B cell (primary cell): ENCODE measurements around the gene ASMT. TPM values are rescaled to one million over a fixed set of nuclear protein-coding genes. Genes with fewer than 3 reads are reported as not detected.
A peak's percentile ranks its signal among the peaks of the same experiment; 100 is the strongest.

ENCODE experiments used
- ATAC-seq: fragments of 200-7000 bp; cut with Tn5 transposase; one replicate; pipeline ENCODE4 v1.10.0; 2021; ENCODE audit warnings: low read depth, mild to moderate bottlenecking, moderate number of reproducible peaks, moderate library complexity
- CTCF ChIA-PET: fragments of 350-600 bp; sonication (Branson Sonifier 250); formaldehyde crosslinking; loops from one replicate; lab custom pipeline; 2021; ENCODE audit warnings: antibody characterized with exemption, inconsistent platforms; lab: Charles Lee
- POLR2A ChIA-PET: fragments of 350-600 bp; sonication (Branson Sonifier 250); formaldehyde crosslinking; loops from one replicate; lab custom pipeline; 2021; ENCODE audit warnings: antibody characterized with exemption; lab: Charles Lee
- DNase-seq: peaks from one replicate; pipeline ENCODE4 v3.0.0; 2013
- H2AFZ ChIP-seq: 2 replicates; pipeline ENCODE4 v1.6.1; 2012; ENCODE audit warnings: mild to moderate bottlenecking, low read depth, low read length; ENCODE audit not compliant: insufficient read depth, poor library complexity, severe bottlenecking
- H3K27ac ChIP-seq, 2 donors: 1 replicate in 1 of 2; 2 replicates in 1 of 2; pipeline ENCODE4 v1.5.1; 2012 to 2013; ENCODE audit warnings: low read length in 2 of 2, mild to moderate bottlenecking in 2 of 2, moderate library complexity in 1 of 2
- H3K27me3 ChIP-seq, 4 experiments: fragments of 200-600 bp in 1 of 4; sonication (generic) in 1 of 4; replicated peaks in 1 of 4; 1 replicate in 2 of 4; 2 replicates in 2 of 4; pipeline versions ENCODE4 v1.6.1 to v1.7.0; 2013 to 2016; ENCODE audit warnings: low read length in 3 of 4, mild to moderate bottlenecking in 2 of 4, mixed read lengths in 1 of 4, moderate library complexity in 1 of 4; ENCODE audit not compliant: insufficient read depth in 4 of 4, control insufficient read depth in 3 of 4; ENCODE audit errors: control extremely low read depth in 1 of 4
- H3K36me3 ChIP-seq, 2 experiments: replicated peaks in 1 of 2; 1 replicate in 1 of 2; 2 replicates in 1 of 2; pipeline versions ENCODE4 v1.6.1 to v1.7.1; 2013; ENCODE audit warnings: low read length in 1 of 2; ENCODE audit not compliant: insufficient read depth in 2 of 2, control insufficient read depth in 1 of 2; ENCODE audit errors: control extremely low read depth in 1 of 2, extremely low read depth in 1 of 2
- H3K4me1 ChIP-seq, 2 donors: fragments of 200-600 bp in 1 of 2; sonication (generic) in 1 of 2; 1 replicate in 1 of 2; 2 replicates in 1 of 2; pipeline versions ENCODE4 v1.5.1 to v1.6.1; 2013 to 2017; ENCODE audit warnings: low read length in 2 of 2; ENCODE audit not compliant: control insufficient read depth in 2 of 2, insufficient read depth in 2 of 2
- H3K4me2 ChIP-seq: replicated peaks from 2 replicates; pipeline ENCODE3; 2012; ENCODE audit warnings: mild to moderate bottlenecking, low read depth, low read length; ENCODE audit not compliant: poor library complexity, severe bottlenecking
- H3K4me3 ChIP-seq, 5 experiments: fragments of 200-600 bp in 1 of 5; sonication (generic) in 1 of 5; 1 replicate in 3 of 5; 2 replicates in 2 of 5; pipeline versions ENCODE4 v1.5.1 to v1.7.0; 2011 to 2016; ENCODE audit warnings: low read length in 4 of 5, mild to moderate bottlenecking in 4 of 5, low read depth in 2 of 5, control low read depth in 1 of 5, moderate library complexity in 1 of 5; ENCODE audit not compliant: insufficient read depth in 1 of 5; ENCODE audit errors: control extremely low read depth in 1 of 5, extremely low read depth in 1 of 5
- H3K79me2 ChIP-seq: fragments of 200-600 bp; sonication (generic); one replicate; pipeline ENCODE4 v1.6.0; 2016; ENCODE audit warnings: low read length; ENCODE audit not compliant: control insufficient read depth, insufficient read depth
- H3K9ac ChIP-seq: fragments of 200-600 bp; sonication (generic); 2 replicates; pipeline ENCODE4 v1.6.1; 2017; ENCODE audit warnings: mild to moderate bottlenecking, low read length, moderate library complexity
- H3K9me3 ChIP-seq, 3 donors: one replicate each; pipeline versions ENCODE4 v1.6.1 to v1.7.1; 2013; ENCODE audit warnings: low read length in 2 of 3; ENCODE audit not compliant: control insufficient read depth in 2 of 3, insufficient read depth in 1 of 3; ENCODE audit errors: control extremely low read depth in 1 of 3
- H4K20me1 ChIP-seq: 2 replicates; pipeline ENCODE4 v1.6.0; 2012; ENCODE audit warnings: mild to moderate bottlenecking, low read length; ENCODE audit not compliant: insufficient read depth, control insufficient read depth, poor library complexity, severe bottlenecking
- H3K27ac Mint-ChIP-seq: one replicate; pipeline ENCODE4 v1.8.0; 2021; ENCODE audit warnings: mixed read lengths
- H3K27me3 Mint-ChIP-seq: one replicate; pipeline ENCODE4 v1.8.0; 2021; ENCODE audit warnings: mixed read lengths
- H3K4me1 Mint-ChIP-seq: one replicate; pipeline ENCODE4 v1.8.0; 2021; ENCODE audit warnings: mixed read lengths
- H3K4me3 Mint-ChIP-seq: one replicate; pipeline ENCODE4 v1.8.0; 2021; ENCODE audit warnings: mixed read lengths
- H3K9me3 Mint-ChIP-seq: one replicate; pipeline ENCODE4 v1.8.0; 2022; ENCODE audit warnings: mixed read lengths; ENCODE audit not compliant: insufficient read depth
- CTCF ChIP-seq: fragments of 200-600 bp; IDR thresholded peaks from one replicate; pipeline ENCODE4 v1.8.0; 2022; ENCODE audit warnings: antibody characterized with exemption, mild to moderate bottlenecking
- EZH2 ChIP-seq: IDR thresholded peaks from 2 replicates; pipeline ENCODE4 v1.6.1; 2012; ENCODE audit warnings: borderline replicate concordance, low read depth, mild to moderate bottlenecking, moderate library complexity, low read length; ENCODE audit not compliant: insufficient read depth, poor library complexity, severe bottlenecking
- WGBS: methylation state at CpG from one replicate; pipeline ENCODE4 v1.1.5; 2013; ENCODE audit warnings: missing lambda C conversion rate; ENCODE audit not compliant: insufficient coverage; 5-methylcytosine and 5-hydroxymethylcytosine counted together
- intact Hi-C: fragments of 100-400 bp; cut with micrococcal nuclease; formaldehyde crosslinking; loops from one replicate; pipeline ENCODE4 v1.10.0; 2022
- polyA plus RNA-seq: library from polyadenylated mRNA; depleted of rRNA; stranded (reverse); fragments of >200 nt; gene quantifications from 2 replicates; pipeline ENCODE4 v1.2.3, GENCODE V29; 2012
- total RNA-seq, 2 donors: library from RNA; stranded (reverse); fragments of 120-200 nt in 1 of 2; gene quantifications; 1 replicate in 1 of 2; 2 replicates in 1 of 2; pipeline versions ENCODE4 v1.2.3 to v1.2.4, GENCODE V29; 2013 to 2022

Gene ASMT
- total and polyA plus RNA-seq, 2 donors (not counting 1 experiment from before 2014, with no cell fraction given): 0.63 TPM; not detected in 1

GRCh38 chrX:1598021-1598875 is 16.6 kb upstream of the ASMT start:
- intact Hi-C loops: no loop called here
- Histone ChIP-seq H3K4me1 (peaks cover 9 to 14% of the 10 kb centered on the region in 2 donors), H4K20me1 (peaks cover 82% of the 10 kb centered on the region), H3K4me2 (peak overlapping the region; percentile 59), H3K4me3 (peak overlapping the region in 1 of 5 experiments; percentile 32), H3K9me3 (peaks cover 0 to 7% (median 0%) of the 10 kb centered on the region in 3 donors), H3K27me3 (no peaks in the 10 kb centered on the region), H3K27ac (peak overlapping the region in 1 of 2 donors; percentile 66), H2AFZ (no peak overlapping the region), H3K79me2 (peaks cover 70% of the 10 kb centered on the region), H3K36me3 (peaks cover 1 to 88% of the 10 kb centered on the region in 2 experiments), H3K9ac (no peak overlapping the region)
- Mint-ChIP-seq H3K9me3 (no peaks in the 10 kb centered on the region), H3K4me1 (peaks cover 17% of the 10 kb centered on the region), H3K27me3 (no peaks in the 10 kb centered on the region), H3K4me3 (no peak overlapping the region), H3K27ac (no peak overlapping the region)
- no peak for TF ChIP-seq EZH2
- TF ChIP-seq CTCF: no peak
- DNase-seq (no peak), ATAC-seq (no peak)
- CTCF ChIA-PET: no interaction called here
- POLR2A ChIA-PET: no interaction called here
- WGBS: 95% methylated on average over 43 of the region's 50 CpGs
